Body of pancreas (tissue), 4 donors: ENCODE measurements around the gene ITGB2.

ENCODE experiments used
- POLR2A ChIP-seq, 3 donors: fragments of 450-650 bp; IDR thresholded peaks; one replicate each; pipeline ENCODE4 v1.6.1; 2016; ENCODE audit warnings: antibody characterized with exemption in 3 of 3, mild to moderate bottlenecking in 2 of 3
- TF ChIP-seq, protein P1 (sequence below), 7 experiments: fragments of 450-650 bp in 4 of 7; fragments of 200-600 bp in 3 of 7; sonication (generic) in 3 of 7; IDR thresholded peaks; one replicate each; pipeline ENCODE4 v1.5.1; 2016 to 2019; ENCODE audit warnings: antibody characterized with exemption in 7 of 7

DNA sequence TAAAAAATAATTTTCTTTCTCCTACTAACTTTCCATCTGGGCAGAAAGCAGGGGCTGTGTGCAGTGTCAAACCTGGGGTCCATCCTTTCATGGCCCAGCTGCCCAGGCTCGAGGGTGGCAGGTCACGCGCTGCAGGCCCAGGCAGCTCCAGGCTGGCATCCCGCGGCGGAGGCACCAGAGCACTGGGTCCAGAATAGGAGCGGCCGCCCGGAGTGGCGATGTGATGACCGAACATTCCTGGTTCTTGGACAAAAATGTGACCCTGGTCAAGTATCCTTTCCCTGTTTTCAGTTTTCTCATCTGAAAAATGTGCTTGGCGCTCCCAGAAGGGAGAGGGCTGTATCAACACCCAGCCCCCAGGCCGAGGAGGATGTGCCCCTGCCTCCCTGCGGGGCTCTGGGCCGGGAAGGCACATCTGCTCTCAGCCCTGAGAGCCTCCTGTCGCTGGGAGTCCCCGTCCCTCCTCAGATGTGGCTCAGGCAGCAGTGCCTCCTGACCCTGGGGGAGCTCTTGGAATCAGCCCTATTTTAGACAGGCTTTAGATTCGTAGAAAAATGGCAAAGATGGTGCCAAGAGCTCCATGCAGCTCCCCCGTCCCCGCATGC, 48.5 kb upstream of the ITGB2 start:
- TF ChIP-seq, protein P1, sequence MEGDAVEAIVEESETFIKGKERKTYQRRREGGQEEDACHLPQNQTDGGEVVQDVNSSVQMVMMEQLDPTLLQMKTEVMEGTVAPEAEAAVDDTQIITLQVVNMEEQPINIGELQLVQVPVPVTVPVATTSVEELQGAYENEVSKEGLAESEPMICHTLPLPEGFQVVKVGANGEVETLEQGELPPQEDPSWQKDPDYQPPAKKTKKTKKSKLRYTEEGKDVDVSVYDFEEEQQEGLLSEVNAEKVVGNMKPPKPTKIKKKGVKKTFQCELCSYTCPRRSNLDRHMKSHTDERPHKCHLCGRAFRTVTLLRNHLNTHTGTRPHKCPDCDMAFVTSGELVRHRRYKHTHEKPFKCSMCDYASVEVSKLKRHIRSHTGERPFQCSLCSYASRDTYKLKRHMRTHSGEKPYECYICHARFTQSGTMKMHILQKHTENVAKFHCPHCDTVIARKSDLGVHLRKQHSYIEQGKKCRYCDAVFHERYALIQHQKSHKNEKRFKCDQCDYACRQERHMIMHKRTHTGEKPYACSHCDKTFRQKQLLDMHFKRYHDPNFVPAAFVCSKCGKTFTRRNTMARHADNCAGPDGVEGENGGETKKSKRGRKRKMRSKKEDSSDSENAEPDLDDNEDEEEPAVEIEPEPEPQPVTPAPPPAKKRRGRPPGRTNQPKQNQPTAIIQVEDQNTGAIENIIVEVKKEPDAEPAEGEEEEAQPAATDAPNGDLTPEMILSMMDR (IDR thresholded peaks at IDR 0.05): no peak
- no peak for TF ChIP-seq POLR2A (IDR thresholded peaks at IDR 0.05)
